PC-9 (cell line): Measurements from ENCODE around the gene ZNF43. TPM values are rescaled to one million over a fixed set of nuclear protein-coding genes. Genes with fewer than 3 reads are reported as not detected.

Experiments
- BruUV-seq: library from RNA; stranded (reverse); fragments of 400-500 nt; replicated peaks from 2 replicates; lab custom pipeline; 2021; lab: Mats Ljungman, UMichigan
- CTCF ChIA-PET: fragments of 300-600 bp; sonication (Branson Sonifier 250); formaldehyde crosslinking; loops from one replicate; lab custom pipeline; 2022; ENCODE audit warnings: antibody characterized with exemption; lab: Charles Lee
- POLR2A ChIA-PET: fragments of 300-600 bp; sonication (Branson Sonifier 250); formaldehyde crosslinking; loops from one replicate; lab custom pipeline; 2022; ENCODE audit warnings: antibody characterized with exemption; ENCODE audit not compliant: unreplicated experiment; lab: Charles Lee
- DNase-seq, 2 experiments: peaks; one replicate each; pipeline versions ENCODE4 v3.0.0 to v3.0.0-alpha.2; 2015 to 2022; ENCODE audit warnings: mixed read lengths in 1 of 2
- H2AFZ ChIP-seq: fragments of 200-600 bp; sonication (generic); 2 replicates; pipeline ENCODE4 v1.8.1; 2017; ENCODE audit warnings: antibody characterized with exemption
- H3F3A ChIP-seq: fragments of 200-600 bp; sonication (generic); 2 replicates; pipeline ENCODE4 v1.8.1; 2017; ENCODE audit warnings: antibody characterized with exemption, mild to moderate bottlenecking, low read depth; ENCODE audit not compliant: insufficient read depth
- H3K27ac ChIP-seq: fragments of 200-600 bp; sonication (generic); 2 replicates; pipeline ENCODE4 v1.6.1; 2016; ENCODE audit warnings: mixed run types
- H3K27me3 ChIP-seq: fragments of 200-600 bp; sonication (generic); 2 replicates; pipeline ENCODE4 v1.6.1; 2016; ENCODE audit warnings: low read depth, mixed run types; ENCODE audit not compliant: insufficient read depth
- H3K36me3 ChIP-seq: fragments of 200-600 bp; sonication (generic); 2 replicates; pipeline ENCODE4 v1.6.1; 2016; ENCODE audit warnings: low read depth, mixed run types
- H3K4me1 ChIP-seq: fragments of 200-600 bp; sonication (generic); replicated peaks from 2 replicates; pipeline ENCODE4 v1.6.1; 2016; ENCODE audit warnings: mixed run types; ENCODE audit not compliant: insufficient read depth
- H3K4me2 ChIP-seq: fragments of 200-600 bp; sonication (generic); 2 replicates; pipeline ENCODE4 v1.6.1; 2017; ENCODE audit warnings: mixed run types
- H3K4me3 ChIP-seq: fragments of 200-600 bp; sonication (generic); 2 replicates; pipeline ENCODE4 v1.6.1; 2016; ENCODE audit warnings: mixed run types
- H3K79me2 ChIP-seq: fragments of 200-600 bp; sonication (generic); 2 replicates; pipeline ENCODE4 v1.6.1; 2017; ENCODE audit warnings: low read depth, mixed run types
- H3K9me2 ChIP-seq: fragments of 200-600 bp; sonication (generic); 2 replicates; pipeline ENCODE4 v1.8.1; 2017; ENCODE audit warnings: mild to moderate bottlenecking; ENCODE audit not compliant: insufficient read depth
- H3K9me3 ChIP-seq: fragments of 200-600 bp; sonication (generic); 2 replicates; pipeline ENCODE4 v1.8.1; 2016; ENCODE audit warnings: low read depth; ENCODE audit not compliant: insufficient read depth
- H4K20me1 ChIP-seq: fragments of 200-600 bp; sonication (generic); 2 replicates; pipeline ENCODE4 v1.8.1; 2017; ENCODE audit not compliant: insufficient read depth
- EZH2 ChIP-seq: fragments of 200-600 bp; sonication (generic); IDR thresholded peaks from 2 replicates; pipeline ENCODE4 v1.8.0; 2017; ENCODE audit warnings: antibody characterized with exemption, low read depth
- intact Hi-C: fragments of 100-400 bp; cut with micrococcal nuclease; formaldehyde crosslinking; loops from one replicate; pipeline ENCODE4 v1.10.0; 2022; ENCODE audit not compliant: unreplicated experiment
- total RNA-seq: library from RNA; stranded (reverse); gene quantifications from 2 replicates; pipeline ENCODE4 v1.2.3, GENCODE V29; 2021
- TF ChIP-seq, protein P1 (sequence below): fragments of 200-600 bp; sonication (generic); conservative IDR thresholded peaks from 2 replicates; pipeline ENCODE4 v1.6.1; 2017; ENCODE audit warnings: mixed run types, antibody characterized with exemption, mild to moderate bottlenecking, moderate library complexity

Gene ZNF43
- total RNA-seq, 1 experiment from 2014 or later = 9.0 TPM

- POLR2A ChIA-PET = no interaction called here
- CTCF ChIA-PET = no interaction called here
- no peaks in the 10 kb centered on the region for H3K79me2 ChIP-seq
- H3K9me3 ChIP-seq = peaks cover 5% of the 10 kb centered on the region; the same call in 1 of the 2 replicates
- DNase-seq = no peak
- H3K4me2 ChIP-seq = no peak overlapping the region
- no peaks in the 10 kb centered on the region for H3F3A ChIP-seq
- no peak overlapping the region for H2AFZ ChIP-seq
- H3K9me2 ChIP-seq = no peaks in the 10 kb centered on the region
- no peak overlapping the region for H3K27ac ChIP-seq
- TF ChIP-seq, protein P1, sequence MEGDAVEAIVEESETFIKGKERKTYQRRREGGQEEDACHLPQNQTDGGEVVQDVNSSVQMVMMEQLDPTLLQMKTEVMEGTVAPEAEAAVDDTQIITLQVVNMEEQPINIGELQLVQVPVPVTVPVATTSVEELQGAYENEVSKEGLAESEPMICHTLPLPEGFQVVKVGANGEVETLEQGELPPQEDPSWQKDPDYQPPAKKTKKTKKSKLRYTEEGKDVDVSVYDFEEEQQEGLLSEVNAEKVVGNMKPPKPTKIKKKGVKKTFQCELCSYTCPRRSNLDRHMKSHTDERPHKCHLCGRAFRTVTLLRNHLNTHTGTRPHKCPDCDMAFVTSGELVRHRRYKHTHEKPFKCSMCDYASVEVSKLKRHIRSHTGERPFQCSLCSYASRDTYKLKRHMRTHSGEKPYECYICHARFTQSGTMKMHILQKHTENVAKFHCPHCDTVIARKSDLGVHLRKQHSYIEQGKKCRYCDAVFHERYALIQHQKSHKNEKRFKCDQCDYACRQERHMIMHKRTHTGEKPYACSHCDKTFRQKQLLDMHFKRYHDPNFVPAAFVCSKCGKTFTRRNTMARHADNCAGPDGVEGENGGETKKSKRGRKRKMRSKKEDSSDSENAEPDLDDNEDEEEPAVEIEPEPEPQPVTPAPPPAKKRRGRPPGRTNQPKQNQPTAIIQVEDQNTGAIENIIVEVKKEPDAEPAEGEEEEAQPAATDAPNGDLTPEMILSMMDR = no peak
- TF ChIP-seq EZH2 = no peak
- H3K27me3 ChIP-seq = no peaks in the 10 kb centered on the region
- H3K4me1 ChIP-seq = no peaks in the 10 kb centered on the region
- no peaks in the 10 kb centered on the region for H4K20me1 ChIP-seq
- intact Hi-C loops = no loop called here
- no peaks in the 10 kb centered on the region for H3K36me3 ChIP-seq
- H3K4me3 ChIP-seq = no peak overlapping the region
- no TSS peak for BruUV-seq
Measured at GRCh38 chr19:21856773-21857514, 21.0 kb upstream of the ZNF43 start.

DNA sequence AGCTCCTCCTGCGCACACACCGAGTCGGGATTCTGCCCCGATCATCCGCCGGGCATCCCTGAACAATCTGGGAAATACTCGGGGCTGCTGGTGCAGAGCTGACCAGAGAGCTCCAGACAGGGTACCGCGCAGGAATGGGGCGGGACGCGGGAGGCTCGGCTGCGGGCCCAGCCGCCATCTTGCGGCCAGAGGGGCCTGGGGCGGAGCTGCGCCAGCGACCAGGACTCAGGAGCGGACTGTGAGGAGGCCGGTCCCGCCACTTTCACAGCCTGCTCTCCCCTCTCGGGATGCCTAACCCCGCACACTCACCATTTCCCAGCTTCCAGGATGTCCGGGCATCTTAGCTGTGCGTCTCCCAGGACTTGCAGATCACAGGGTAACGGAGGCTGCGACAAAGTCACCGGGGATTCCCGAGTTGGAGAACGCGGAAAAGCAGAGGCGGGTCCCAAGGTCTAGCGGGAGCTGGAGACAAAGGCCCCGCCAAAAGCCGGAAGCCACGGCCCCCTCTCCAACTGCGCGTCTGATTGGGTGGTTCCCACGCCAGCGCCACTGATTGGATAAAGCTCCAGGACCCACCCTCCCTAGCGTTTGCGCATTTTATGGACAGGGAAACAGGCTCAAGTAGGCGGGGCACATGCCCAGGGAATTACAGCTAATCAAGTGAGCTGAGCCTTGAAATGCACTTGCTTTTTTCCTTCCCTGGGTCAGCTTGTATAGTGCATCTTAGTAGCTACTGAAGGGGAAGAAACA lies 15.8 kb upstream of the ZNF43 start:
- Histone ChIP-seq H3K36me3 (peaks cover 5% of the 10 kb centered on the region; the same call in 1 of the 2 replicates), H4K20me1 (no peaks in the 10 kb centered on the region), H3K9me2 (no peaks in the 10 kb centered on the region), H3K9me3 (peaks cover 11% of the 10 kb centered on the region), H3K4me1 (no peaks in the 10 kb centered on the region; the same call in 1 of the 2 replicates), H3K27me3 (no peaks in the 10 kb centered on the region), H3K79me2 (peaks cover 9% of the 10 kb centered on the region; the same call in 1 of the 2 replicates), H2AFZ (peak overlapping the region; percentile 88), H3K4me2 (peak overlapping the region; percentile 71), H3K4me3 (peak overlapping the region; percentile 67), H3F3A (no peaks in the 10 kb centered on the region), H3K27ac (no peak overlapping the region)
- POLR2A ChIA-PET = interaction anchor here (0.5 to 1.2 kb wide), 3 partner anchors 16 to 938 kb away, joined by 4 to 10 read pairs (median 4); partner anchors contain the start of genes ZNF100 and ZNF43
- peak; percentile 83 for DNase-seq
- intact Hi-C loops = no loop called here
- no peak for TF ChIP-seq EZH2
- TF ChIP-seq, protein P1 = no peak
- no TSS peak for BruUV-seq
- CTCF ChIA-PET = no interaction called here

GRCh38 chr19:21850656-21851255 lies 14.8 kb upstream of the ZNF43 start:
- no peak overlapping the region for H3K27ac ChIP-seq
- H3K4me1 ChIP-seq = no peaks in the 10 kb centered on the region; the same call in 1 of the 2 replicates
- no peaks in the 10 kb centered on the region for H3K27me3 ChIP-seq
- intact Hi-C loops = no loop called here
- H3K79me2 ChIP-seq = peaks cover 9% of the 10 kb centered on the region; the same call in 1 of the 2 replicates
- H2AFZ ChIP-seq = 0 out of 2 replicates have a peak overlapping the region, but pooled peaks have one; percentile 88
- DNase-seq = no peak
- H3K9me2 ChIP-seq = no peaks in the 10 kb centered on the region
- TSS peak; percentile 35 for BruUV-seq
- CTCF ChIA-PET = no interaction called here
- POLR2A ChIA-PET = no interaction called here
- peaks cover 9% of the 10 kb centered on the region for H3K9me3 ChIP-seq
- H3K4me2 ChIP-seq = peak overlapping the region; percentile 71
- no peaks in the 10 kb centered on the region for H3F3A ChIP-seq
- peak overlapping the region; percentile 67; the same call in 1 of the 2 replicates for H3K4me3 ChIP-seq
- TF ChIP-seq, protein P1 = no peak
- no peak for TF ChIP-seq EZH2
- no peaks in the 10 kb centered on the region for H4K20me1 ChIP-seq
- peaks cover 5% of the 10 kb centered on the region; the same call in 1 of the 2 replicates for H3K36me3 ChIP-seq
